Stomach (tissue), 9 donors: ENCODE results near the gene CHST9. TPM values are rescaled to one million over a fixed set of nuclear protein-coding genes. Genes with fewer than 3 reads are reported as not detected.
"Not testable (repeated sequence)": the region's sequence is repeated elsewhere in the genome, so short reads cannot be mapped to it uniquely, and the experiment has no call there.

Experiments used
- DNase-seq, 2 donors: peaks; one replicate each; pipeline versions ENCODE4 v3.0.0 to v3.0.0-alpha.2; 2013 to 2019
- H3K27ac ChIP-seq, 5 donors: fragments of 200-600 bp in 4 of 5; sonication (generic) in 4 of 5; one replicate each; pipeline ENCODE4 v1.5.1; 2013 to 2019; ENCODE audit warnings: mild to moderate bottlenecking in 1 of 5, moderate library complexity in 1 of 5
- H3K27me3 ChIP-seq, 3 donors: fragments of 200-600 bp; sonication (generic); one replicate each; pipeline ENCODE4 v1.5.1; 2017 to 2019; ENCODE audit warnings: mixed run types in 1 of 3
- H3K36me3 ChIP-seq, 4 donors: fragments of 200-600 bp; sonication (generic); 1 replicate in 3 of 4; 2 replicates in 1 of 4; pipeline ENCODE4 v1.5.1; 2016 to 2019
- H3K4me1 ChIP-seq, 4 donors: fragments of 200-600 bp; sonication (generic); one replicate each; pipeline ENCODE4 v1.5.1; 2016 to 2019
- H3K4me3 ChIP-seq, 4 donors: fragments of 200-600 bp; sonication (generic) in 3 of 4; one replicate each; pipeline ENCODE4 v1.5.1; 2016 to 2019; ENCODE audit warnings: mild to moderate bottlenecking in 1 of 4
- H3K9me3 ChIP-seq, 4 donors: fragments of 200-600 bp; sonication (generic); one replicate each; pipeline ENCODE4 v1.5.1; 2016 to 2019
- CTCF ChIP-seq, 7 experiments: fragments of 450-650 bp in 4 of 7; fragments of 200-600 bp in 3 of 7; sonication (generic) in 3 of 7; IDR thresholded peaks; one replicate each; pipeline ENCODE4 v1.5.1; 2016 to 2019; ENCODE audit warnings: antibody characterized with exemption in 7 of 7, control low read depth in 2 of 7, mild to moderate bottlenecking in 1 of 7
- EP300 ChIP-seq: sonication (generic); formaldehyde crosslinking; IDR thresholded peaks from one replicate; pipeline ENCODE4 v1.6.1; 2017; ENCODE audit warnings: antibody characterized with exemption
- POLR2A ChIP-seq, 4 donors: fragments of 450-650 bp; IDR thresholded peaks; one replicate each; pipeline ENCODE4 v1.6.1; 2016; ENCODE audit warnings: antibody characterized with exemption in 4 of 4, control low read depth in 2 of 4, mild to moderate bottlenecking in 1 of 4, moderate library complexity in 1 of 4
- POLR2AphosphoS5 ChIP-seq, 3 donors: sonication (generic); formaldehyde crosslinking; IDR thresholded peaks; one replicate each; pipeline ENCODE4 v1.6.1; 2016; ENCODE audit warnings: antibody characterized with exemption in 3 of 3
- WGBS, 5 donors: extraction: QIAGEN DNeasy Blood & Tissue Kit in 3 of 5; methylation state at CpG; one replicate each; pipeline versions ENCODE4 v1.1.5 to v1.1.7; 2013 to 2018; 5-methylcytosine and 5-hydroxymethylcytosine counted together
- intact Hi-C: fragments of 100-400 bp; cut with DNase I; formaldehyde crosslinking; loops from one replicate; pipeline ENCODE4 v1.15.1; 2023; ENCODE audit warnings: low total_unique reads
- polyA plus RNA-seq, 3 donors: library from polyadenylated mRNA; stranded (reverse); fragments of 200-250 nt; gene quantifications; one replicate each; pipeline ENCODE4 v1.2.3, GENCODE V29; 2013
- total RNA-seq, 5 donors: library from RNA; depleted of rRNA; stranded (reverse); fragments of >200 nt; gene quantifications; one replicate each; pipeline versions ENCODE4 v1.1.0 to v1.2.3, GENCODE V29; 2014 to 2016
- donor health status: healthy with polysubstance abuse.
- donor health status: Bipolar disorder and iron deficiency.
- donor health status: healthy.

CHST9 gene
- total and polyA plus RNA-seq, 8 donors, result 0.29 to 2.2 (median 1.1) TPM; not detected in 2

GRCh38 chr18:26940744-26941398, 244.2 kb downstream of the CHST9 start:
- Histone ChIP-seq H3K4me1 (no peaks in the 10 kb centered on the region), H3K36me3 (no peaks in the 10 kb centered on the region), H3K27me3 (no peaks in the 10 kb centered on the region), H3K4me3 (no peak overlapping the region), H3K9me3 (no peaks in the 10 kb centered on the region), H3K27ac (no peak overlapping the region)
- intact Hi-C loops, result no loop called here
- TF ChIP-seq EP300 (no peak), CTCF (IDR thresholded peaks at IDR 0.05) (no peak), POLR2A (IDR thresholded peaks at IDR 0.05) (no peak), POLR2AphosphoS5 (IDR thresholded peaks at IDR 0.05) (no peak)
- no peak for DNase-seq
- WGBS, 5 donors, result 72 to 87% (median 85%) methylated on average over 5 of the region's 5 CpGs

- no peak overlapping the region for H3K27ac ChIP-seq
- no peak for DNase-seq
- TF ChIP-seq POLR2A (IDR thresholded peaks at IDR 0.05) (no peak), CTCF (IDR thresholded peaks at IDR 0.05) (no peak), EP300 (no peak), POLR2AphosphoS5 (IDR thresholded peaks at IDR 0.05) (no peak)
- H3K9me3 ChIP-seq, result no peaks in the 10 kb centered on the region
- no peaks in the 10 kb centered on the region for H3K36me3 ChIP-seq
- WGBS, 5 donors, result 85 to 95% (median 90%) methylated on average over 2 of the region's 2 CpGs
- H3K4me1 ChIP-seq, result no peaks in the 10 kb centered on the region
- H3K4me3 ChIP-seq, result no peak overlapping the region
- intact Hi-C loops, result no loop called here
- H3K27me3 ChIP-seq, result no peaks in the 10 kb centered on the region
Measured at GRCh38 chr18:26931659-26932058, 253.4 kb downstream of the CHST9 start.

- H3K9me3 ChIP-seq, result no peaks in the 10 kb centered on the region
- no peak overlapping the region for H3K27ac ChIP-seq
- H3K36me3 ChIP-seq, result no peaks in the 10 kb centered on the region
- no peaks in the 10 kb centered on the region for H3K4me1 ChIP-seq
- H3K27me3 ChIP-seq, result no peaks in the 10 kb centered on the region
- 0 to 80% (median 25%) methylated on average over 1 of the region's 1 CpG for whole genome bisulfite sequencing, 5 donors
- TF ChIP-seq POLR2A (IDR thresholded peaks at IDR 0.05) (no peak), CTCF (IDR thresholded peaks at IDR 0.05) (no peak), POLR2AphosphoS5 (IDR thresholded peaks at IDR 0.05) (no peak), EP300 (no peak)
- DNase-seq, result no peak
- intact Hi-C loops, result no loop called here
- no peak overlapping the region for H3K4me3 ChIP-seq
Measured at GRCh38 chr18:26930630-26931029, 254.5 kb downstream of the CHST9 start.

GRCh38 chr18:26928670-26929313, 256.3 kb downstream of the CHST9 start:
- Histone ChIP-seq H3K36me3 (no peaks in the 10 kb centered on the region), H3K27ac (no peak overlapping the region), H3K4me3 (no peak overlapping the region), H3K9me3 (no peaks in the 10 kb centered on the region), H3K27me3 (no peaks in the 10 kb centered on the region), H3K4me1 (no peaks in the 10 kb centered on the region)
- intact Hi-C loops, result no loop called here
- TF ChIP-seq CTCF (IDR thresholded peaks at IDR 0.05) (no peak), POLR2AphosphoS5 (IDR thresholded peaks at IDR 0.05) (no peak), POLR2A (IDR thresholded peaks at IDR 0.05) (no peak), EP300 (no peak)
- 17 to 44% (median 24%) methylated on average over 3 of the region's 3 CpGs for WGBS, 5 donors
- DNase-seq, result peak; percentile 16 to 35

- intact Hi-C loops, H3K27me3 ChIP-seq, H3K27ac ChIP-seq, H3K4me3 ChIP-seq, H3K36me3 ChIP-seq, DNase-seq, H3K4me1 ChIP-seq, H3K9me3 ChIP-seq: not testable (repeated sequence)
- 48 to 67% (median 62%) methylated on average over 8 of the region's 8 CpGs for WGBS, 5 donors
Measured at GRCh38 chr18:26927822-26928221, 257.3 kb downstream of the CHST9 start.
